ENCODE results near the gene PIP5KL1.
A peak's percentile ranks its signal among the peaks of the same experiment; 100 is the strongest.

PIP5KL1 gene

DNA sequence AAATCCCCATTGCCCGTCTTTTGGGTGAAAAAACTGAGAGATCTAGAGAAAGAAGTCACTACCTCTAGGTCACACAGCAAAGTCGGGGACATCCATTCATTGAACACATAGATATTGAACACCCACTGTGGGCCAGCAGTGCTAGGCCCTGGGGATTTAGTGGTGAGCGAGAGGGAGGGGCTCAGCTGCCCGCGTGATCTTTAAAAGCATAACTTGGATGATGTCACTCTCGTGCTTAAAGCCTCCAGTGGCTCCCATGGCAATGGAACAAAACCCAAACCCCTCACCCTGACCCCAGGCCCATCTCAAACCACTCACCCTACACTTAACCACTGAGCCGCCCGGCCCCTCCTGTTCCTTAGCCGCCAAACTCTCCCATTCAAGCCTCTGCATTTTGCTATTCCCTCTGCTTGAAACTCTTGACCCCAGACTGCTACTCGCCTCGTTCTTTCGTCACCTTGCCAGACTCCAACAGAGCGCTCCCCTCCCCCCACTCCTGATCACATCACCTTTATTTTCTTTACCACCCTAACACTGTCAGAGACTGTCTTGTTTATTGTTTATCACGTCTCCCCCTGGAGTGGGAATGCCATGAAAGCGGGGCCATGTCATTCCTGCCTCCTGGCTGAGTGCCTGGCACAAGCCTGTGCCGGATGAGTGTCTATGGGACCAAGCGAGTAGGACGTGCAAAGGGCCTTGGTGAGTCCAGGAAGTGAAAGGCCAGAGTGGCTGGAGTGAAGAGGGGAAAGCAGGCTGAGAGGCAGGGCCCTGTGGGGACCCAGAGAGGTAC lies 710 bp upstream of the PIP5KL1 start:
- DNase-seq (ENCODE audit: low spot score) = peak; percentile 67

DNA sequence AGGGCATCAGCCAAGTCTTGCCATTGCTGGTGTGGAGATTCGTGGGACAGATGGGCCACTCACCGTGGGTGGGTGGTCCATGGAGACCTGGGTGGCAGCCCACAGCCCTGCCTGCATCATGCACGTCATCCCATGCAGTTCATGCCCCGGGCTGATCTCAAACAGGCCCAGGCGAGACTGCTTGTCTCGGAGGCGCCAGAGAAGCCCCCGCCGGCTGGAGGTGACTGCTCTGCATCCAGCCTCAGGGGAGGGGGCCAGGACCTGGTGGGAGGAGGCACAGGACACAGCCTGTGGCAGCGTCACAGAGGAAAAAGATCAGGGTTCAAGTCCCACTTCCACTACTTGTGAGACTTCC lies 975 bp downstream of the PIP5KL1 start:
- no peak for DNase-seq (ENCODE audit: low spot score)

DNA sequence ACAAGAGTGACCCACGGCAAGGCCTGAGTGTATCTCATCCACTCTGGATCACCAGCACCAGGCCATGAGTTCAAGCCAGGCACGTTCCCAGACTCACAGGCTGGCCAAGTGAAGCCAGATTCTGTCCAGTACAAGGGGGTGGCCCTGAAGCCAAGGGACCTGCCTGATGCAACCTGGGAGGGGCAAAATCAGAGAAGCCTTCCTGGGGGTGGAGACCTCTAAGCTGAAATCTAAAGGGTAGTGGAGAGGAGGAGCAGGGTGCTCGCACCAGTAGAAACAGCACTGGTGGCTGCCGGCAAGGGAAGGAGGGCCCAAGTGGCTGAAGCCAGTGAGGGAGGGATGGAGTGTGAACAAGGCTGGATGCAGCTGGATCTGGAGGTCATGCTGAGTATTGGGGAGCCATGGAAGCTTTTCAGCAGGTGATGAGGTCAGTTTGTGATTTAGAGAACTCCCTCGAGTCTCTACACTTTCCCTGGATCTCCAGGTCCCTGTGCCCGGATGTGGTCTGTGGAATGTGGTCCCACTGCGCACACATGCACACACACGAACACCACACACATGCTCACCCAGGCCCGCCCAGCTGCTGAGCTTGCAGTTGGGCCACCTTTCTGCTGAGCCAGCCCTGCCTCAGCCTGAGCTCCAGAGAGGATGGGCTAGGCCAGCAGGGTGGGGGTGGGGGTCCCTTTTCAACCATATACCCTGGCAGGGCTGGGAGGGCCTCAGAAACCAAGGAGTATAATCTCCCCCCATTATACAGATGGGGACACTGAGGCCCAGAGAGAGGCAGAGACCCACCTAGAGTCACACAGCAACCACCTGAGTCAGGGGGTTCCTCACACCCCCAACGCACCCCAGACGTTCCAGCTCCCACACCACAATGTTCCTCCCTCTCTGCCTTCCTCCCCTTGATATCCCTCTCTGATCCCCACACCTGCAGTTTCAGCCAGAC lies 1.6 kb downstream of the PIP5KL1 start:
- no peak for DNase-seq (ENCODE audit: low spot score)

DNA sequence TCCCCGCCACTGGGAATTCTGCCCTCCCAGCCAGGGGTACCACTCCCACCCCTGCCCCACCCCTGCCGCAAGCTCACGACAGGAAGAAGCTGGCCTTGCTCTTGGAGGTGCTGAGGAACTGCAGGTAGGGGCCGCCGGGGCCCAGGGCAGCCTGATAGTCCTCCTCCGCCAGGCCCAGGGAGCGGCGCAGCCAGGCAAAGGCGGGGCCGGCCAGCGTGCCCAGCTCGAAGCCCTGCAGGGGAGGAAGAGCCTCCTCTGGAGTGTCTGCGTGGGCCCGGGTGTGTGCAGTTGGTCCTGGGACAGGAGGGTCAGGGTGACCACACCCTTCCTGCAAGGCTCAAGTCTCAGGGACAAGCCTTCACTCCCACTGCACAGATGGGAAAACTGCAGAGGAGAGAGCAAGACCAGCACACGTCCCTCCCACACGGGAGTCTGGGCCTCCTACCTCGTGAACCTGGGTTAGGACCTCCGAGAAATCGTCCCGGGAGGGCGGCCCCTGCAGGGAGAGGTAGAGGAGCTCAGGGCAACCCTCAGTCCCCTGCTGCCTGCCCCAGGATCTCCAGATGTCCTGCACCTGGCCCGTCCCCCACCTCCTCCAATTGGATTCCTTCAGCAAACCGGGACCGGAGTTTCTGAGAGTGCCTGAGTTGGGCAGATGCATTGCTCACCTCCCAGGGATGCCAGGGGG lies 2.4 kb downstream of the PIP5KL1 start:
- no peak for DNase-seq (ENCODE audit: low spot score)

DNA sequence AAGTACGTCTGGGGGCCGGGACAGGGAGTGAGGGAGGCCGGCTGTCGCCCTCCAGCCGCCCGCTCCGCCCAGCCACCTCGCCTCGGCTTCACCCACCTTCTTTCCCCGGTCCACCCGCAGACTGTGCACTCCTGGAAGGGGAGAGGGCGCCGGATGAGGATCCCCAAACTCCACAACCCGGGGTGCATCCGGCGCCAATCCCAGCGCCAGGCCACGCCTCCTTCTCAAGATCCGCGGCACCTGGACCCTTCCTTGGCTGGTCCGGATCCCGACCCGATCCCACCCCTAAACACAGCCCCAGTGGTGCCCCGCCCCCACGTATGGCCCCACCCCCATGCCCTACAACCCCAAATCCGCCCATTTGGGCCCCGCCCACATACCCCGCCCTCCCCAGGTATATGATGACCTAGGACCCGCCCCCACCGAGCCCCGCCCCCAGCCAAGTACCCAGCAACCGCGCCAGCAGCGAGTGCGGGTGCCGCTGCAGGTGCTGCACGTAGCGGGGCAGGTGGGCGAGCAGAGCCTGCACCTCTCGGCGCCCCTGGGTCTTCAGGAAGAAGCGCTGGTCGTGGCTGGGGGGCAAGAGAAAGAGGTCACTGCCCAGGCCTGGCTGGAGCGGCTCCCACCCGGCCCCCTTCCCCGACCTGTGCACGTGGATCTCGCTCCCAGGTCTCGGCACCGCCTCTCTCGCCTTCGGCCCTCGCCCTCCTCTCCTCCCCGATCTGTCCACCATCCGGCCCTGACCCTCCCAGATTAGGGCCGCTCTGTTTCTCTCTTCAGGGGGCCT lies 3.2 kb downstream of the PIP5KL1 start:
- DNase-seq (ENCODE audit: low spot score) = no peak

DNA sequence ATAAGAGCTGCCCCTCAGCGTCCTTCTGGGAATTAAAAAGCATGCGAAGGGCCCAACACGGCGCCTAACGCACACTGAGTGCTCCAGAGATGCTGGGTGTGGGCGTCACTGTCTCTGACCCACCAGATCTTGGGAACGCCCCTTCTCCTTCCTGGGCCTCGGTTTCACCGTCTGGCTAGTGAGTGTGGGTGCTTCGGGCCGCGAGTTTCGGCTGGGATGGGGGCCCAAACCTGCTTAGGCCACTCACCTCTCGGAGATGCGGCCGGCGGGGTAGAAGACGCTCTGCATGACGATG lies 3.7 kb downstream of the PIP5KL1 start:
- DNase-seq (ENCODE audit: low spot score) = no peak

DNA sequence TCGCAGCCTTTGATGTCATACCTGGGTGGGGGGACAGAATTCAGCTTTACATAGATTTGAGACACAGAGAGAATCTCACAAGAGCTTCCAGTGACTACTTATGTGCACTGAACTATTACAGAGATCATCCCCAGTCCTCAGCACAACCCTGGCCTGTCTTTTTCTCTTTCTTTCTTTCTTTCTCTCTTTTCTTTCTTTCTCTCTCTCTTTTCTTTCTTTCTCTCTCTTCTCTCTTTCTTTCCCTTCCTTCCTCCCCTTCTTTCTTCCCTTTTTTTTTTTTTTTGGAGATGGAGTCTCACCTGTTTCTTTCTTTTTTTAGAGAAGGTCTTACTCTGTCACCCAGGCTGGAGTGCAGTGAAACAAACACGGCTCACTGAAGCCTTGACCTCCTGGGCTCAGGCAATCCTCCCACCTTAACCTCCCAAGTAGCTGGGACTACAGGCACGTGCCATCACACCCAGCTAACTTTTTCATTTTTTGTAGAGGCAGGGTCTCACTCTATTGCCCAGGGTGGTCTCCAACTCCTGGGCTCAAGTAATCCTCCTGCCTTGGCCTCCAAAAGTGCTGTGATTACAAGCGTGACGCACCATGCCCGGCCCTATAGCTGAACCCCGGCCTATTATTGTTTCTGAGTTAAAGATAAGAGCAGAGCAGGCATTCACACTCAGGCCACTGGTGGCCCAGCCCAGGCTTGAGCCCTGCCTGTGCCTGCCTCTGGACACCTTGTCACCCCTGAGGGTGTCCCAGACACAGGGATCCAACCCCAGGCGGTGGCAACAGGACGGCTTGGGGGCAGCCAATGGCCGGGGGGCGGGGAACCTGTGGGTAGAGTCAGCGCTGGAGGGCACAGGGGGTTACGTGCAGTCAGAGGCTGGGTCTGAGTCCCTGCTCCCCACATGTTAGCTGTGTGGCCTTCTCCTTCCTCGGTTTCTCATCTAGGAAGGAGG lies 4.3 kb downstream of the PIP5KL1 start:
- no peak for DNase-seq (ENCODE audit: low spot score)

DNA sequence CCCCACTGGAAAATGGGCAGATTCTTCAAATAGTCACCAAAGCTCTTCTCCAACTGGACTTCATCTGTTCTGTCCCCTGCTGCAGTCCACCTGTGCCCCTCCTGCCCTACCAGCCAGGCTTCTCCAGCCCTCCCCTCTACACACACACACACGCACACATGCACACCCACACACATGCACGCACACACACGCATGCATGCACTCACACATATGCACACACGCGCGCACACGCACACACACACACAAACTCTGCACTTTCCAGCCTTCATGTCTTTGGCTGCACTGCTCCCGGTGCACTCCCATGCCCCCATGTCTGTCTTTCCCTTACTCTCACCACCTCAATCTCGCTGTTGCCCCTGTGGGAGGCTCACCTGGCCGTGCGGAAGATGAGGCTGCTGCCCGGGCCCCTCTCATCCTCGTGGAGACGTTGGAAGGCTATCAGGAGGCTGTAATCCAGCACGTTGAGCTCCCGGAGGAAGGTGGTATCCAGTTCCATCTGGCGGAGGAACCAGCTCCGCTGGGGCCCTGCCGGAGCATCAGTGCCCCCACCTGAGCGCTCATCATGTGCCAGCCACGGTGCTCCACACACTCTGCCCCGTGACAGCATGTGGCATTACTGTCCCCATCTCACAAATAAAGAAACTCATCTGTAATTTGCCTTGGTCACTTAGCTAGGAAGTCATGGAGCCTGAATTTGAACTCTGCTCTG lies 5.7 kb downstream of the PIP5KL1 start:
- DNase-seq (ENCODE audit: low spot score) = no peak

DNA sequence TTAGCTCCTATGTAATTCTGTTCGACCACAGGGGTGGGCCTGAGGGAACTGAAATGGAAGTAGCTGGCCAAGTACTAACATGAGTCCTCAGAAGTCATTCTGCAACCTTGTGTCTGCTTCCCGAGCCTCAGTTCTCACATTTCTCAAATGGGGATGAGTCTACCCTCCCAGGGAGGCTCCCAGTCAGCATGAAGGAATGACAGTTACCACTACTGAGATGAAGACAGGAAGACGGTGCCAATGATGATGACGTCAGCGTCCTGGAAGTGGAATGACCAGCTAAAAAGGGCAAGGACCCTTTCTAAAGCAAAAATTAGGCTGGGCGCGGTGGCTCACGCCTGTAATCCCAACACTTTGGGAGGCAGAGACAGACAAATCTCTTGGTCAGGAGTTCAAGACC lies 6.8 kb downstream of the PIP5KL1 start:
- DNase-seq (ENCODE audit: low spot score) = peak; percentile 91

DNA sequence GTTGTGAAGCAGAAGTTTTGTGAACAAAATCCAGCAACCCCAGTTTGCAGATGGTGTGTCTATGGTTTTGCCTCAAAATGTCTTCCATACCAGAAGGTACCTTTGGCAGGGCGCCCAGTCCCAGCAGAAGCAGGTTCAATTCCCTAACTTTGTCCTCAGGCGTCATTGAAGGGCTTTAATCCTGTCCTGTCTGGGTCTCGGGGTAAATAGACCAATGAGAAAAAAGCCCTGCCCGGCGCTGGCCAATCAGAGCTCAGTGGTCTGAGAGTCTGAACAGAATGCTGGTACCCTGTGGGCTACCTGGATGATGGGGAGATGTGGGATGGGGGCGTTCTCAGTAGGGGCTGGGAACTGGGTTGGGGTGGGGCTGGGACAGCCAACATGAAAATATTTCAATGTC lies 7.5 kb downstream of the PIP5KL1 start:
- peak; percentile 47 for DNase-seq (ENCODE audit: low spot score)

DNA sequence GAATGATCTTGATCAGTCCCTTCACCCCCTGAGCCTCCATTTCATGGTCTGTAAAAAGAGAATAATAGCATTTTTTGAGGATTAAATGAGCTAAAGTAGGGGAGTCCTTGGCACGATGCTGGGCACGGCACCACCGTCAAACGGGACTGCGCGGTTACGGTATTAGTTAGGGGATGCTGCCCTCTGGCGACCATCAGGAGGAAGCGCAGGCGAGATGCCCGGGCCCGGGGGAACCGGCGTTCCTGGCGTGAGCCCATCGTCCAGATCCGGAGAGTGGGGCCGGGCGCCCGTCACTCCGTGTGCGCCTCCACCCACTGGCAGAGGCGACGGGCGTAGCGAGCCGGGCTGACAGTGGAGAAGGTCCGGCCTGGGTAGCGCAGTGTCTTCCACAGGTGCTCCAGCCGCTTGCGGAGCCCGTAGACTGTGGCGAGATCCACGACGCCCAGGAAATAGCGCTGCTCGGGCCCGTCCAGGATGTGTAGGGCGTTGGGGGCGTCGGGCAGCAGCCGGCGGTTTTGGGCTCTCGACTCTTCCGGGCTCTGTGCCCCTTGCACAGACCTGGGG lies 8.9 kb downstream of the PIP5KL1 start:
- DNase-seq (ENCODE audit: low spot score) = peak; percentile 83

DNA sequence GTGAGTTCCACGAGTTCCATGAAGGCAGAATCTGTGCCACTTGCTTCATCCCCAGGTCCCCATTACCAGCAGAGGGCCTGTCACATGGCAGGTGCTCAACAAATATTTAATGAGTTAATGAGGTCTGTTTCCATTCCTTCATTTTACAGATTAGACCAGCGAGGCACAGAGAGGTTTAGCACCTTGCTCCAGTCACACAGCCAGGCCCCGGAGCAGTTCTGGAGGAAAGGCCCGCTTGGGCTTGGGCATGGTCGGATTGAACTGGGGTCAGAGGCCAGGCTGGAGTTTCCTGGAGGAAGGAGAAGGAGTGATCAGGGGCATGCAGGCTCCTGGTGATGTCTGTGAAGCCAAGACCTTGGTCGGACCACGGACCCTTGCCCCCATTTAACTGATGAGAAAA lies 9.8 kb downstream of the PIP5KL1 start:
- no peak for DNase-seq (ENCODE audit: low spot score)

DNA sequence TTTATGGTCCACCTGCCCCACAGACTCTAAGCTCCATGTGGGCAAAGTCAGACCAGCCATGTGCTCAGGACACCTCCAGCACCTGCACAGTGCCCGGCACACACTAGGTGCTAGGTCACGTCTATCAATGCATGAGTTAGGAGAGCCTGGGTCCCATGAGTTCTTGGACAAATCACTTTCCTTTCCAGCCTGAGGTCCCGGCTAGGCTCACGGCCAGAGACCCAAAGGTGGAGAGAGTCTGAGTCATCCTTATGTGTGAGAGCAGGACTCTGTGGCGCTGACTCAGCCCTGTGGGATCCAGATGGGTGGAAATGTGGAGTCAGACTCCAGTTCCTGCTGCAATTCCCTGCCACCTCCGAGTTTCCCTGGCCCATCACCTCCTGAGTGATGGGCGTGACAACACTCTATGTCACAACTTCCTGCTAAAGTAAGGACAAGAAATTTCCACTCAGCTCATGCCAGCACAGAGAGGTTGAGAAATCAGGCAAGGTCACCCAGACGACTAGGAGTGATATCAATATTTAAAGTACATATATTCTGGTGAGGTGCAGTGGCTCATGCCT lies 11.2 kb downstream of the PIP5KL1 start:
- DNase-seq (ENCODE audit: low spot score) = peak; percentile 93

DNA sequence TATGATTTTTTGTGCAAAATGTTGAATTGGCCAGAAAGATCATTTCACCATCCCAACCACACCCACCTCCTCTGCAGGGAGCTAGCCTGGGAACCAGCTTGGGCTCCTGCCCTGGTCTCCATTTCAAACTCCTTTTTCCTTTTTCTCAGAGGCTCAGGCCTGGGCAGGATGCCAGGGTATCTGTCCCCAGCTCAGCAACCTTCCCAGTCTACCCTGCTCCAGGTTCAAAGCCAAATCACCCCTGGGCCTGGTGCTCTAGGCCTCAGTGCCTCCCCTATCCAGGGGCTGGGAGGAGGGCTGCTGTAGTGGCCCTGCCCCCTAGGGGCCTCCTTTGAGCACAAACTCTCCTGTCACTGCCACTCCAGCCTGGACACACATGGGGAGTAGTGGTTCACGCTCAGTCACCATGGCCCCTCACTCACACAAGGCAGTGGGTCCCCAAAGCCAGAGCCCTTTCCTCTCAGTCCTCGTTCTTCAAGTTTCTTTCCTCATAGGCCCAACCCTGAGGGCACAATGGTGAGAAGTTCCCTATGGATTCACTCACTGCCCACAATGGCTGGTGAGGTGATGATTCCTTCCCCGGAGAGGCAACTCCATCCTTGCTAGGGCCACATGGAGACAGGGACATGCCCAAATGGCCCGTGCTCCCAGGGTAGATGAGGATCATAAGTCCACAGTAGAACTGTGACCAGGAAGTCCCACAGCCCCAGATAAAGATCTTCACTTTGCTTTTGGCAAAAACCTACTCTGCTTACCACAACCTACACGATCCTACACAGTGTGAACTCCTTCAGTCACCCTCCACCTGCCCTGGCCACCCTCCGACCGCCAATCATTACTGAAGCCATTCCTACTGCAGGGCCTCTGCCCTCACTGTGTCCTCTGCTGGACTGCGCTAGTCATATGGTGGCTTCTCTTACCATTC lies 12.1 kb downstream of the PIP5KL1 start:
- no peak for DNase-seq (ENCODE audit: low spot score)

DNA sequence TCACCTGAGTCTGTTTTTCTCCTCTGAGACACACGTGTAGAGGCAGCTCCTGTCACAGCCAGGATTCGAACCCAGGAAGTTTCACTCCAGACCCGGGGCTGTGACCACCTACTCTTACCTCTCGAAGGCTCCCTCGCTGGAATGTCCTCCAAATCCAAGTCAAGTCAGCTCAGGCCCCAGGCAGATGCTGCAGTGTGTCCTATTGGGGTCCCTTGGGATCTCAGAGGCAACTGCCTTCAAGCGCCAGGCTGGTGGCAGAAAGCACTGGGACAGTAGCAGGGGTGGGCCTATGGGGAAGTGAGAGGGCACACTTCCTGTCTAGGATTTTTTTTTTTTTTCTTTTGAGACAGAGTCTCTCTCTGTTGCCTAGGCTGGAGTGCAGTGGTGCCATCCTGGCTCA lies 13.0 kb downstream of the PIP5KL1 start:
- DNase-seq (ENCODE audit: low spot score) = no peak

DNA sequence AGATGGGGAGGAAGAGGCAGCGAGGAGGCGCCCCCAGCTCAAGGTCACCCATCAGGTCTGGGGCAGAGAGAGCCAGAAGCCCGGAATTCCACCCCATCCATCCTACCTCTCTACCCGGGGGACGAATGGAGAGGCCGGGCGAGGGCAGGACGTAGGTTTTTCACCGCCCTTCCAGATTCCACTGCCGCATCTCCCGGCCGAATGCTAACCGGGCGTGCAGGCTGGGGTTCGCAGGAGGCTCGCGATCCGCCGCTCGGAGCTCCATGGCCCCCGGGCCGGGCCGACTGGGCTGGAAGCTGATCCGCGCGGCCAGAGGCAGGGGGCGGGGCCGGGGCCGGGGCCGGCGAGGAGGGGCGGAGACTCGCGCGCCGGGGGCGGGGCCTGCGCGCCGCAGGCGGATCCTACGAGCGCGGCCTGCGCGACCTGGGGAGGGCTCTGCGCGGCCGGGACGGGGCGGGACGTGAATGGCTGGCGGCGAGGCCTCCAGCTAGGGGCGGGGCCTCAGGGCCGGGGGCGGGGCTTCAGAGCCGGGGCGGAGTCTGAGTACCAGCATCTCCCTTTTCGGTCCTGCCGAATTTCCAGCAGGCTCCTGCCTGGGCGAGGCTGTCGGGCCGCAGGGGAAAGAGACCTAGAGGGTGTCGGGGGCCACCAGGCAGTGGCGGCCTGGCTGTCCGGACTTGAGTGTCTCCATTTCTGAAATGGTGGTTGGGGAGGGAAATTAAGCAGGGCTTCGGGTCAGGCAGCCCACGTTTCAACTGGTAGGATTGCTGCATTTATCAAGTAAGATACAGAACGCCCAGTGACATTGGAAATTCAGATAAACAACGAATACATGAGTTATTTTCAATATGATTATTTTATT lies 13.6 kb downstream of the PIP5KL1 start, which contains the start of gene ST6GALNAC4:
Gene ST6GALNAC4, minus strand, starts transcription at position 322 of the 862 bp plus-strand sequence. CDS start 622 bp downstream, outside the sequence.
- DNase-seq (ENCODE audit: low spot score) = peak; percentile 99

Data from AG08396 (cell line).